Mesendoderm (in vitro differentiated cells): ENCODE data around the gene PRIMA1.

Source experiments
- DNase-seq: peaks from one replicate; pipeline ENCODE4 v3.0.0; 2013
- H2AK5ac ChIP-seq: 2 replicates; pipeline ENCODE4 v1.6.1; 2013; ENCODE audit warnings: low read length, inconsistent platforms
- H2BK120ac ChIP-seq: 2 replicates; pipeline ENCODE4 v1.6.1; 2013; ENCODE audit warnings: low read depth, mild to moderate bottlenecking, low read length, moderate library complexity, mixed read lengths
- H2BK15ac ChIP-seq: replicated peaks from 2 replicates; pipeline ENCODE4 v1.6.1; 2013; ENCODE audit warnings: low read depth, mild to moderate bottlenecking, moderate library complexity
- H2BK5ac ChIP-seq: 2 replicates; pipeline ENCODE4 v1.6.1; 2013; ENCODE audit warnings: low read length, inconsistent platforms
- H3K18ac ChIP-seq: 2 replicates; pipeline ENCODE4 v1.6.1; 2013; ENCODE audit warnings: mild to moderate bottlenecking, low read length, mixed read lengths
- H3K23ac ChIP-seq: one replicate; pipeline ENCODE4 v1.6.1; 2013; ENCODE audit warnings: low read length
- H3K27ac ChIP-seq: 2 replicates; pipeline ENCODE4 v1.5.1; 2013; ENCODE audit warnings: low read depth, mild to moderate bottlenecking, inconsistent platforms, low read length, moderate library complexity
- H3K27me3 ChIP-seq: 2 replicates; pipeline ENCODE4 v1.6.1; 2013; ENCODE audit warnings: low read length, control low read depth, mild to moderate bottlenecking, inconsistent platforms; ENCODE audit not compliant: insufficient read depth, poor library complexity
- H3K36me3 ChIP-seq: 2 replicates; pipeline ENCODE4 v1.6.1; 2013; ENCODE audit warnings: low read length, inconsistent platforms; ENCODE audit not compliant: control insufficient read depth, insufficient read depth
- H3K4ac ChIP-seq: one replicate; pipeline ENCODE4 v1.6.1; 2013; ENCODE audit warnings: low read depth, mild to moderate bottlenecking, low read length, moderate library complexity
- H3K4me1 ChIP-seq: 2 replicates; pipeline ENCODE4 v1.6.1; 2013; ENCODE audit warnings: low read depth, low read length, inconsistent platforms; ENCODE audit not compliant: control insufficient read depth
- H3K4me2 ChIP-seq: 2 replicates; pipeline ENCODE4 v1.6.1; 2013; ENCODE audit warnings: low read length
- H3K4me3 ChIP-seq: 2 replicates; pipeline ENCODE4 v1.5.1; 2013; ENCODE audit warnings: mild to moderate bottlenecking, low read length
- H3K56ac ChIP-seq: one replicate; pipeline ENCODE4 v1.6.1; 2013; ENCODE audit warnings: low read length
- H3K79me1 ChIP-seq: 2 replicates; pipeline ENCODE4 v1.6.1; 2013; ENCODE audit warnings: low read length, inconsistent platforms
- H3K79me2 ChIP-seq: 2 replicates; pipeline ENCODE4 v1.6.1; 2013; ENCODE audit warnings: mild to moderate bottlenecking, low read length; ENCODE audit not compliant: control insufficient read depth, insufficient read depth
- H3K9ac ChIP-seq: 2 replicates; pipeline ENCODE4 v1.6.1; 2013; ENCODE audit warnings: low read length, inconsistent platforms
- H4K5ac ChIP-seq: one replicate; pipeline ENCODE4 v1.6.1; 2013; ENCODE audit warnings: low read length
- H4K8ac ChIP-seq: one replicate; pipeline ENCODE4 v1.6.1; 2013; ENCODE audit warnings: low read depth, mild to moderate bottlenecking, control low read depth, low read length, moderate library complexity
- WGBS: extraction: QIAGEN DNeasy Blood & Tissue Kit; methylation state at CpG from one replicate; pipeline ENCODE4 v1.1.7; 2013; ENCODE audit warnings: low lambda C conversion rate, missing lambda C conversion rate; ENCODE audit not compliant: insufficient coverage; ENCODE audit errors: extremely low coverage; 5-methylcytosine and 5-hydroxymethylcytosine counted together

Gene PRIMA1

DNA sequence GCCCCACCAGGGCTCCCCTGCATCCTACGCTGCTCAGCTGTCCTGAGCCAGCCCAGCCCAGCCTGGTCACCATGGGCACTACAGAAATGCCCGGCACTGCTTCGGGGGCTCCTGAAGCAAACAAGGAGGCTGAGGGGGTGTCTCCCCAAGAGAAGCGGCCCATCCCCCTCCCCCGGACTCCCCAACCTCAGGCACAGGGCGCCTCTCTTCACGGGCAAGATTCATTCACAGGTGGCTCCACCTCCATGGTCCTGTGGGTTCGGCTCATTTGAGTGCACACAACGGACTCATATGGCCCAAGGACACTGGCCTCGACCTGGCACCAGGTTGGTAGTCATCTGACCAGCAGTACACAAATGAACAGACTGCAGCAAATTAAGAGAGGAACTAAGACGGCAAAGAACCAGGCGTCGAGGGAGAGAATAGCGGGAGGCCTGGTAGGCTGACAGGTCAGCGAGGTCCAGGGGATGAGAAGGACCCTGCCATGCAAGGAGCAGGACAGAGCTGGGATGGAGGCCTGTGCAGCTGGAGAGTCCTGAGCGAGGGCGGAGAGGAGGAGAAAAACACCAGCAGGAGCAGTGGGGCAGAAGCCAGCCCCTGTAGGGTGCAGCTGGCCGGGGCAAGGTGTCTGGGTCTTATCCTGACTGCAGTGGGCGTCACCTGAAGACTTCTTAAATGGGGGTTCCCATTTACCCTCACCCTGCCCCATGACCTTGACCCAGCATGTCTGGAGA is 60.2 kb downstream of the PRIMA1 start:
- no peaks in the 10 kb centered on the region for H3K79me2 ChIP-seq
- no peak for DNase-seq
- no peak overlapping the region for H3K56ac ChIP-seq
- no peak overlapping the region for H2AK5ac ChIP-seq
- H3K27ac ChIP-seq, result no peak overlapping the region
- no peaks in the 10 kb centered on the region for H3K79me1 ChIP-seq
- no peak overlapping the region for H4K5ac ChIP-seq
- no peak overlapping the region for H3K4ac ChIP-seq
- no peak overlapping the region for H3K9ac ChIP-seq
- H3K4me2 ChIP-seq, result no peak overlapping the region
- H2BK120ac ChIP-seq, result no peak overlapping the region
- H2BK5ac ChIP-seq, result no peak overlapping the region
- no peak overlapping the region for H2BK15ac ChIP-seq
- no peak overlapping the region for H3K23ac ChIP-seq
- H3K4me3 ChIP-seq, result no peak overlapping the region
- no peak overlapping the region for H3K18ac ChIP-seq
- no CpG with 5 or more reads among the region's 19 CpGs for WGBS
- H3K36me3 ChIP-seq, result no peaks in the 10 kb centered on the region
- no peaks in the 10 kb centered on the region for H3K27me3 ChIP-seq
- no peak overlapping the region for H4K8ac ChIP-seq
- H3K4me1 ChIP-seq, result no peaks in the 10 kb centered on the region

GRCh38 chr14:93727039-93727740 is 61.1 kb downstream of the PRIMA1 start:
- no peak overlapping the region for H3K23ac ChIP-seq
- H3K4me1 ChIP-seq, result no peaks in the 10 kb centered on the region
- no peak overlapping the region for H3K9ac ChIP-seq
- H3K27ac ChIP-seq, result no peak overlapping the region
- no peak overlapping the region for H2BK5ac ChIP-seq
- no peak overlapping the region for H3K4me3 ChIP-seq
- H2BK120ac ChIP-seq, result no peak overlapping the region
- no peak overlapping the region for H4K5ac ChIP-seq
- no peaks in the 10 kb centered on the region for H3K79me2 ChIP-seq
- H3K4ac ChIP-seq, result no peak overlapping the region
- no peaks in the 10 kb centered on the region for H3K27me3 ChIP-seq
- no peak overlapping the region for H3K56ac ChIP-seq
- no peak overlapping the region for H2BK15ac ChIP-seq
- DNase-seq, result no peak
- H3K18ac ChIP-seq, result no peak overlapping the region
- WGBS, result no CpG with 5 or more reads among the region's 23 CpGs
- no peak overlapping the region for H4K8ac ChIP-seq
- no peak overlapping the region for H2AK5ac ChIP-seq
- no peaks in the 10 kb centered on the region for H3K79me1 ChIP-seq
- no peak overlapping the region for H3K4me2 ChIP-seq
- H3K36me3 ChIP-seq, result no peaks in the 10 kb centered on the region

- no CpG with 5 or more reads among the region's 9 CpGs for WGBS
- Histone ChIP-seq H3K4me1 (no peaks in the 10 kb centered on the region), H4K8ac (no peak overlapping the region)
Measured at GRCh38 chr14:93725993-93726392, 62.3 kb downstream of the PRIMA1 start.

DNA sequence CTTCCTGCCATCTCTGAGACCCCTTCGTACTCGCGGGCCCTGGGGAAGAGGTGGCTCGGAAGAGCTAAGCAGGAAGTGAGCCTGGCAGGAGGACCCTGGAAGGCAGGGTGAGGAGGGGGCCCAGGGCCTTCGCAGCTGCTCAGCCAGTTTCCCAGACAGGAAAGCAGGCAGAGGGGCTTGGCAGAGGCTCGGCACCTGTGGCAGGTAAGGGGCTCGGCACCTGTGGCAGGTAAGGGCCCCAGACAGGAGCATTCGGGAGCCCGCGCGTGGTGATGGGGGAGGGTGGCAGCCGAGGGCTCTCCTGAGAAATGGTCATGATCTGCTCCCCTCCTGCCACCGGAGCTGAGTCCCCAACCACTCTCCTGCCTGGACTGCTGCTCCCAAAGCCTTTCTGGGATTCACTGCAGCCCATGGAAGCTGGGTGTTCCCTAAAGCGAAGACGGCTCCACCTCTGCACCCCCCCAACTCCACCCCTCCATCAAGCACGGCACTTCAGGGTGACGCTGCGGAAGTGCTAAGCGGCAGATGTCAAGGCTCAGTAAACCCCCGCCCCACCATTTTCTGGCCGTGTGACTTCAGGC is 63.2 kb downstream of the PRIMA1 start:
- Histone ChIP-seq H3K4me2 (no peak overlapping the region), H3K56ac (peak overlapping the region; percentile 7), H2AK5ac (no peak overlapping the region), H4K8ac (no peak overlapping the region), H4K5ac (no peak overlapping the region), H3K27ac (no peak overlapping the region), H3K79me1 (no peaks in the 10 kb centered on the region), H2BK5ac (no peak overlapping the region), H3K9ac (no peak overlapping the region), H3K4me1 (no peaks in the 10 kb centered on the region), H3K23ac (no peak overlapping the region), H3K36me3 (no peaks in the 10 kb centered on the region), H3K4ac (no peak overlapping the region), H2BK120ac (no peak overlapping the region), H3K27me3 (no peaks in the 10 kb centered on the region), H3K18ac (no peak overlapping the region), H3K4me3 (no peak overlapping the region), H2BK15ac (no peak overlapping the region), H3K79me2 (no peaks in the 10 kb centered on the region)
- no CpG with 5 or more reads among the region's 21 CpGs for WGBS
- DNase-seq, result no peak

More at GRCh38 chr14:93725993-93726392, 62.3 kb downstream of the PRIMA1 start:
- Histone ChIP-seq H3K56ac (no peak overlapping the region), H4K5ac (no peak overlapping the region), H3K27ac (no peak overlapping the region), H2BK15ac (no peak overlapping the region), H3K27me3 (no peaks in the 10 kb centered on the region), H3K4me2 (no peak overlapping the region), H3K18ac (no peak overlapping the region), H2BK5ac (no peak overlapping the region), H2AK5ac (no peak overlapping the region), H2BK120ac (no peak overlapping the region), H3K9ac (no peak overlapping the region), H3K79me1 (no peaks in the 10 kb centered on the region), H3K79me2 (no peaks in the 10 kb centered on the region), H3K23ac (no peak overlapping the region), H3K36me3 (no peaks in the 10 kb centered on the region), H3K4me3 (no peak overlapping the region), H3K4ac (no peak overlapping the region)
- DNase-seq, result no peak

- no peak overlapping the region for H3K27ac ChIP-seq
- no peak overlapping the region for H3K56ac ChIP-seq
- no peaks in the 10 kb centered on the region for H3K79me2 ChIP-seq
- H2AK5ac ChIP-seq, result no peak overlapping the region
- no peaks in the 10 kb centered on the region for H3K79me1 ChIP-seq
- H3K27me3 ChIP-seq, result no peaks in the 10 kb centered on the region
- no peak overlapping the region for H4K5ac ChIP-seq
- no peak overlapping the region for H3K9ac ChIP-seq
- H3K23ac ChIP-seq, result no peak overlapping the region
- no peaks in the 10 kb centered on the region for H3K36me3 ChIP-seq
- no peak overlapping the region for H3K4me2 ChIP-seq
- no peak overlapping the region for H2BK5ac ChIP-seq
- WGBS, result no CpG with 5 or more reads among the region's 4 CpGs
- no peak overlapping the region for H3K4me3 ChIP-seq
- H2BK120ac ChIP-seq, result no peak overlapping the region
- H3K4me1 ChIP-seq, result no peaks in the 10 kb centered on the region
- H2BK15ac ChIP-seq, result no peak overlapping the region
- no peak for DNase-seq
- no peak overlapping the region for H4K8ac ChIP-seq
- no peak overlapping the region for H3K18ac ChIP-seq
- no peak overlapping the region for H3K4ac ChIP-seq
Measured at GRCh38 chr14:93723001-93723400, 65.3 kb downstream of the PRIMA1 start.
